Adrenal gland (tissue), 12 donors: ENCODE measurements around the gene CCR9. TPM values are rescaled to one million over a fixed set of nuclear protein-coding genes. Genes with fewer than 3 reads are reported as not detected.

ENCODE experiments used
- DNase-seq, 7 donors: peaks; one replicate each; pipeline ENCODE4 v3.0.0-alpha.2; 2019 to 2020
- H3K27ac ChIP-seq, 5 donors: fragments of 200-600 bp; sonication (generic) in 4 of 5; 1 replicate in 3 of 5; 2 replicates in 2 of 5; pipeline versions ENCODE4 v1.5.1 to v1.8.0; 2016 to 2020; ENCODE audit warnings: mild to moderate bottlenecking in 1 of 5
- H3K27me3 ChIP-seq: fragments of 200-600 bp; 2 replicates; pipeline ENCODE4 v1.8.0; 2021
- H3K36me3 ChIP-seq, 2 donors: fragments of 200-600 bp; replicated peaks in 1 of 2; 1 replicate in 1 of 2; 2 replicates in 1 of 2; pipeline versions ENCODE4 v1.5.1 to v1.8.0; 2018 to 2022
- H3K4me1 ChIP-seq, 2 donors: fragments of 200-600 bp; replicated peaks in 1 of 2; 1 replicate in 1 of 2; 2 replicates in 1 of 2; pipeline versions ENCODE4 v1.5.1 to v1.8.0; 2018 to 2021
- H3K4me3 ChIP-seq, 4 donors: fragments of 200-600 bp; sonication (generic) in 3 of 4; one replicate each; pipeline ENCODE4 v1.5.1; 2016 to 2018
- H3K9me3 ChIP-seq, 3 donors: fragments of 200-600 bp; sonication (generic) in 1 of 3; replicated peaks in 1 of 3; 1 replicate in 2 of 3; 2 replicates in 1 of 3; pipeline versions ENCODE4 v1.5.1 to v1.8.0; 2016 to 2021
- CTCF ChIP-seq, 6 experiments: fragments of 450-650 bp in 4 of 6; fragments of 200-600 bp in 2 of 6; sonication (generic) in 1 of 6; IDR thresholded peaks; 1 replicate in 5 of 6; 2 replicates in 1 of 6; pipeline versions ENCODE4 v1.5.1 to v1.8.0; 2016 to 2021; ENCODE audit warnings: antibody characterized with exemption in 6 of 6, mild to moderate bottlenecking in 2 of 6, moderate library complexity in 1 of 6
- POLR2A ChIP-seq, 2 donors: fragments of 450-650 bp; IDR thresholded peaks; one replicate each; pipeline ENCODE4 v1.6.1; 2017; ENCODE audit warnings: antibody characterized with exemption in 2 of 2, mild to moderate bottlenecking in 2 of 2, moderate library complexity in 1 of 2
- WGBS, 4 donors: extraction: QIAGEN DNeasy Blood & Tissue Kit in 2 of 4; methylation state at CpG; one replicate each; pipeline versions ENCODE4 v1.1.5 to v1.1.7; 2013 to 2017; 5-methylcytosine and 5-hydroxymethylcytosine counted together
- intact Hi-C, 2 donors: fragments of 100-400 bp; cut with DNase I; formaldehyde crosslinking; loops; one replicate each; pipeline versions ENCODE4 v1.14.1 to v1.15.0; 2022 to 2023
- polyA plus RNA-seq, 3 donors: library from polyadenylated mRNA; stranded (reverse); fragments of 200-250 nt in 2 of 3; fragments of 350-450 nt in 1 of 3; fragmentation: Illumina TruSeq in 1 of 3; extraction: RNeasy Lipid Tissue Mini Kit (QIAGEN cat#74804) in 1 of 3; gene quantifications; one replicate each; pipeline ENCODE4 v1.2.3, GENCODE V29; 2013 to 2014
- total RNA-seq, 9 donors: library from RNA; depleted of rRNA in 4 of 9; stranded (reverse); fragments of >200 nt in 4 of 9; fragments of 120-200 nt in 1 of 9; fragmentation: NEBNext Ultra II Directional in 1 of 9; extraction: Animal tissue kit (Norgen Biotek cat#: 25700) in 1 of 9; gene quantifications; one replicate each; pipeline versions ENCODE4 v1.1.0 to v1.2.4, GENCODE V29; 2013 to 2023
- donor health status: healthy with polysubstance abuse.
- donor health status: Bipolar disorder and iron deficiency.
- donor health status: DM: yes; HTN: yes; CAD: no.
- donor health status: DM: no; HTN: no; CAD: no.
- donor health status: DM: no; HTN: no; CAD: no.
- donor health status: DM: yes; HTN: yes; CAD: no.

Gene CCR9
- total and polyA plus RNA-seq, 12 donors, result 0.57 TPM; not detected in 11

- Histone ChIP-seq H3K27me3 (no peaks in the 10 kb centered on the region), H3K4me3 (no peak overlapping the region), H3K9me3 (no peaks in the 10 kb centered on the region), H3K4me1 (no peaks in the 10 kb centered on the region), H3K27ac (no peak overlapping the region), H3K36me3 (peaks cover 0 to 3% of the 10 kb centered on the region in 2 donors)
- intact Hi-C loops, result no loop called here
- no peak for TF ChIP-seq CTCF (IDR thresholded peaks at IDR 0.05)
- TF ChIP-seq POLR2A (IDR thresholded peaks at IDR 0.05), result no peak
- no peak for DNase-seq
- 82 to 90% (median 89%) methylated on average over 8 to 9 of the region's 9 CpGs for WGBS, 4 donors
Observed at GRCh38 chr3:45915059-45915439, 28.7 kb downstream of the CCR9 start.

GRCh38 chr3:45915518-45916231, 29.3 kb downstream of the CCR9 start:
- WGBS, 4 donors, result 27 to 48% (median 39%) methylated on average over 12 to 13 of the region's 13 CpGs
- peaks cover 0 to 3% of the 10 kb centered on the region in 2 donors for H3K36me3 ChIP-seq
- H3K4me3 ChIP-seq, result no peak overlapping the region
- no peaks in the 10 kb centered on the region for H3K9me3 ChIP-seq
- H3K27me3 ChIP-seq, result no peaks in the 10 kb centered on the region
- peak; percentile 22 to 67 (median 60) for DNase-seq
- no peaks in the 10 kb centered on the region for H3K4me1 ChIP-seq
- H3K27ac ChIP-seq, result no peak overlapping the region
- TF ChIP-seq CTCF (IDR thresholded peaks at IDR 0.05) (no peak), POLR2A (IDR thresholded peaks at IDR 0.05) (no peak)
- intact Hi-C loops, result no loop called here

- Histone ChIP-seq H3K9me3 (no peaks in the 10 kb centered on the region), H3K4me3 (no peak overlapping the region), H3K27ac (no peak overlapping the region), H3K36me3 (peaks cover 0 to 17% of the 10 kb centered on the region in 2 donors), H3K27me3 (no peaks in the 10 kb centered on the region), H3K4me1 (no peaks in the 10 kb centered on the region)
- DNase-seq, result no peak
- 84 to 91% (median 90%) methylated on average over 6 of the region's 6 CpGs for WGBS, 4 donors
- no peak for TF ChIP-seq POLR2A (IDR thresholded peaks at IDR 0.05)
- no peak for TF ChIP-seq CTCF (IDR thresholded peaks at IDR 0.05)
- intact Hi-C loops, result no loop called here
Observed at GRCh38 chr3:45917146-45917898, 31.0 kb downstream of the CCR9 start.

GRCh38 chr3:45921158-45922038, 35.1 kb downstream of the CCR9 start:
- intact Hi-C loops, result no loop called here
- H3K9me3 ChIP-seq, result no peaks in the 10 kb centered on the region
- DNase-seq, result no peak
- no peaks in the 10 kb centered on the region for H3K4me1 ChIP-seq
- no peak overlapping the region for H3K27ac ChIP-seq
- WGBS, 4 donors, result 92 to 94% (median 93%) methylated on average over 12 to 14 of the region's 14 CpGs
- H3K4me3 ChIP-seq, result no peak overlapping the region
- H3K36me3 ChIP-seq, result peaks cover 0 to 39% of the 10 kb centered on the region in 2 donors
- TF ChIP-seq CTCF (IDR thresholded peaks at IDR 0.05) (no peak), POLR2A (IDR thresholded peaks at IDR 0.05) (no peak)
- H3K27me3 ChIP-seq, result no peaks in the 10 kb centered on the region
